Stimulated activated CD8-positive, alpha-beta memory T cell treated with anti-CD3 and anti-CD28 coated beads, Interleukin-4, amount 100 ng/mL, for 24 hours (primary cell): Measurements from ENCODE around the gene CKS1B.

ENCODE experiments used
- DNase-seq: peaks from one replicate; pipeline ENCODE4 v3.0.0-alpha.2; 2020; ENCODE audit warnings: low read depth

CKS1B gene

GRCh38 chr1:155015527-155016230 is 41.2 kb downstream of the CKS1B start:
- DNase-seq: no peak

- no peak for DNase-seq
Measured at GRCh38 chr1:155016231-155016831, 41.9 kb downstream of the CKS1B start.

- peak; percentile 84 for DNase-seq
Measured at GRCh38 chr1:155017041-155017945, 42.8 kb downstream of the CKS1B start.

- DNase-seq: no peak
Measured at GRCh38 chr1:155017946-155018316, 43.5 kb downstream of the CKS1B start.

GRCh38 chr1:155018617-155019348 is 44.3 kb downstream of the CKS1B start:
- no peak for DNase-seq

- no peak for DNase-seq
Measured at GRCh38 chr1:155019377-155020245, 45.1 kb downstream of the CKS1B start.

GRCh38 chr1:155022136-155022926 is 47.9 kb downstream of the CKS1B start:
- DNase-seq: no peak

GRCh38 chr1:155022927-155023236 is 48.4 kb downstream of the CKS1B start:
- DNase-seq: no peak

- DNase-seq: no peak
Measured at GRCh38 chr1:155023627-155024026, 49.1 kb downstream of the CKS1B start.

- DNase-seq: no peak
Measured at GRCh38 chr1:155024315-155024714, 49.8 kb downstream of the CKS1B start.

- DNase-seq: no peak
Measured at GRCh38 chr1:155026154-155026553, 51.7 kb downstream of the CKS1B start.

- no peak for DNase-seq
Measured at GRCh38 chr1:155026588-155026987, 52.1 kb downstream of the CKS1B start.
